VCaP (cell line): ENCODE results near the gene TSPAN18.

Experiments
- H3K27ac ChIP-seq: fragments of 450-650 bp; 2 replicates; pipeline ENCODE4 v1.5.1; 2017
- TF ChIP-seq, protein P1 (sequence below): fragments of 450-650 bp; conservative IDR thresholded peaks from 2 replicates; pipeline ENCODE4 v1.5.1; 2017; ENCODE audit warnings: mild to moderate bottlenecking, moderate library complexity

TSPAN18 gene

DNA sequence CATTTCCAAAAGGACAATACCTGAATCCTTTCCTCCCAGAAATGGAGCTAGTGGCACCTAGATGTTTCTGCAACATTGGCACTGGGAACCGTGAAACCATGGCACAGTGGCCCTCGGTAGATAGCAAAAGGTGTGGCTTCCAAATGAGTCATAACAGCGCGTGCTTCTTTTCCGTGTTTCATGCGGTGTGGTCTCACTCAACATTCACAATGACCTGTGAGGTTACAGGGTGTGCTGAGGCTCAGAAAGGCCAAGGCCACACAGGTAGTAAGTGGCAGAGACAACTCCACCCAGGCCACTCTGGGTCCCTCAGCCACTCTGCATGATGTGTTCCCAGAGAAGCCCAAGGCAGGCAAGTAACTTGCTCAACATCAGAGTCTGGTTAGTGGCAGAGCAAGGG, 156.5 kb downstream of the TSPAN18 start:
- TF ChIP-seq, protein P1, sequence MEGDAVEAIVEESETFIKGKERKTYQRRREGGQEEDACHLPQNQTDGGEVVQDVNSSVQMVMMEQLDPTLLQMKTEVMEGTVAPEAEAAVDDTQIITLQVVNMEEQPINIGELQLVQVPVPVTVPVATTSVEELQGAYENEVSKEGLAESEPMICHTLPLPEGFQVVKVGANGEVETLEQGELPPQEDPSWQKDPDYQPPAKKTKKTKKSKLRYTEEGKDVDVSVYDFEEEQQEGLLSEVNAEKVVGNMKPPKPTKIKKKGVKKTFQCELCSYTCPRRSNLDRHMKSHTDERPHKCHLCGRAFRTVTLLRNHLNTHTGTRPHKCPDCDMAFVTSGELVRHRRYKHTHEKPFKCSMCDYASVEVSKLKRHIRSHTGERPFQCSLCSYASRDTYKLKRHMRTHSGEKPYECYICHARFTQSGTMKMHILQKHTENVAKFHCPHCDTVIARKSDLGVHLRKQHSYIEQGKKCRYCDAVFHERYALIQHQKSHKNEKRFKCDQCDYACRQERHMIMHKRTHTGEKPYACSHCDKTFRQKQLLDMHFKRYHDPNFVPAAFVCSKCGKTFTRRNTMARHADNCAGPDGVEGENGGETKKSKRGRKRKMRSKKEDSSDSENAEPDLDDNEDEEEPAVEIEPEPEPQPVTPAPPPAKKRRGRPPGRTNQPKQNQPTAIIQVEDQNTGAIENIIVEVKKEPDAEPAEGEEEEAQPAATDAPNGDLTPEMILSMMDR: no peak
- H3K27ac ChIP-seq: no peak overlapping the region

DNA sequence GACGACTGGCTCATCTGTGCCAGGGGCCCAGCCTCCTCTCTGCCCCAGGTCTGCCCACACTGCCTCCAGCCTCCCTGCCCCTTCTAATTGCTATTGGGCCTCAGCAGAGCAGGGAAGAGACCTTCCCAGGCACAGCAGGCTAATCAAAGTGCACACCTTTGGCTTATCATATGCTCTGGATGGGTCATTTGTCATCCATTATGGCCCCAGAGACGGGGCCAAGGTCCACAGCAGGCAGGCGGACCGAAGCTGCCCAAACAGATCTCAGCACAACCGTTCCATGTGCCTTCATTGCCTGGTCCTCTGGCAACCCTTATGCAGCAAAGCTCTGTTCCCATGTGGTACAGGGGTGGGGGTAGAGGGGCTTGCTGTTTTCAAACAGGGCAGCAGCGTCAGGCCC, 157.3 kb downstream of the TSPAN18 start:
- H3K27ac ChIP-seq: no peak overlapping the region
- TF ChIP-seq, protein P1: no peak

DNA sequence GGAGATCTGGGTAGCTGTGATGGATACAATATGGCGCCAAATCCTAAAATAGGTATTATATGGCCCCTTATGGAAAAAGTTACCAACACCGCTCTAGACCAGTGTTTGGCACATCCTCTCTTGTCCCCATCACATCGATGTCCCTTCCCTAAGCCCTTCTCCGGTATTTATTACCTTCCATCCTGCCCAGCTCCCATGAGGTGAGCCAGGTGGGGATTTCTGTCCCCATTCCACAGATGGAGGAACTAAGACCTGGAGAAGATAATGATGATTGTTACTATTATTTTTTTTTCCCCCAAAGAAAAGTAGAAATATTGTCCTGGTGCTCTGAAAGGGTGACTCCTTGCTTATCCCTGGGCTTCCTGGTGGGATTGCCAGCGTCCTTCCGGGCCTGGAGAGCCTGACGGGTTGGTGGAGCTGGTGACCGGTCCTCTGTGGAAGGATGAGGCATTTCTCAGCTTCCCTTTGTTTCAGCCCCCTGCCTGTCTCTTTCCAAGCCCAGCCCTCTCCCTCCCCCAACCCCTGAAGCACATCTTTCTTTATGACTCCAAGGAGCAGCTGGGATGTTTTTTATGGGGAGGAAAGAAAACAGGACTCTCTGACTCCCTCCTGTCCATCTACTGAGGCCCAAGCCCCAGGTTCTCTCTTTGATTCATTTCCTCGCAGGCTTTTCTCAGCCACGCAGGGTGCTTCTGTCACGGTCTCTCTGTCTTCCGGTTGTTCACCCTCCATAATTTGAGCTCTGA, 158.5 kb downstream of the TSPAN18 start:
- TF ChIP-seq, protein P1: no peak
- no peak overlapping the region for H3K27ac ChIP-seq

DNA sequence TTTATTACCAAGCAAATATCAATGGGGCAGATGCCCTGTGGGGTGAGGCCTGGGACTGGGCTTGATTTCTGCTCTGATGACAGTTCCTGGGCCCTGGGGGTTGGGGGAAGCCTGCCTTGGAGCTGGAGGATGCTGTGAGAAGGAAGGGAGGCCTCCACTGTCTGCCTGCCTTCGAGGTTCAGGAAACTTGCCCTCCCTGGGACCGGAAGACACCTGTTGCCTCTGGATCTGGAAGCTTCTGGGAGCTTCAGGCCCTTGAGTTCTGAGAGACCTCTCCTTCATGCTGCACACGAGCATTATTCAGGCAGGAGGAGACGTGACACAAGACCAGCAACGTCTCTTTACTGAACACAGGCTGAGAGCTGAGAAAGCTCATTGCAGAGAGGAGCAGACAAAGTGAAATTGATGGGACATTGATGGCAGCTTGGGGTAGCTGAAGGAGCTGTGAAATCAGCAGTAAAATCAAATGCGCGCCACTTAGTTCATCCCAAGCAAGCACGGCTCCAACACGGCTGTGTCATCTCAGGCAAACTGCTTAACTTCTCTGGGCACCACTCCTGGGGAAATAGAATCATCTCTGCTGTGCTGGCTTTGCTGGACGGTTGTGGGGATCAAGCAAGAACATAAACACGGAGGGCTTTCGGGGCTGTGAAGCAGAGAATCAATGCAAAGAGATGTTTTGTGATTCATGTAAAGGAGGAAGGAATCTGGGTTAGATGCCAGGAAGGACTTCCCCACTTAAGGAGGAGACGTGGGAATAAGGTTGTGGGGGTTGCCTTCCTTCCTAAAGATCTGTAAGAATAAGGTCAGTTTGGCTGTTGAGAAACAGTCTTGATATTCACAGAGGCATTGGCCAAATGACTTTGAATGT, 159.4 kb downstream of the TSPAN18 start:
- TF ChIP-seq, protein P1: no peak
- no peak overlapping the region for H3K27ac ChIP-seq

DNA sequence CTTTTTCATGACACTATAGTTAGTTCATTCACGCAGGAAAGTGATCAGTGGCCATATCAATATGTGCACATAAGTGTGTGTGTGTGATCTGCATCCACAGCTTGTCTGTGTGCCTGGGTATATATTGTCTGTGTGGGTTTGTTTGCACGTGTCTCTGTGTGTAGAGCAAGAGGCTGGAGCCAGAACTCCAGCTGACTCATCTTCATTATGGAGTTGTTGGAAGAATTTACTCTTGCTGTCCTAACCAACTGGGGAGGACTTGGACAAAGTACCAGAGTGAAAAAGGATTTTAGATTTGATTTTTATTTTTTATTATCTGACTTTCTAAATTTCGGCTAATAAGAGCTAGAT, 160.0 kb downstream of the TSPAN18 start:
- TF ChIP-seq, protein P1: no peak
- no peak overlapping the region for H3K27ac ChIP-seq

DNA sequence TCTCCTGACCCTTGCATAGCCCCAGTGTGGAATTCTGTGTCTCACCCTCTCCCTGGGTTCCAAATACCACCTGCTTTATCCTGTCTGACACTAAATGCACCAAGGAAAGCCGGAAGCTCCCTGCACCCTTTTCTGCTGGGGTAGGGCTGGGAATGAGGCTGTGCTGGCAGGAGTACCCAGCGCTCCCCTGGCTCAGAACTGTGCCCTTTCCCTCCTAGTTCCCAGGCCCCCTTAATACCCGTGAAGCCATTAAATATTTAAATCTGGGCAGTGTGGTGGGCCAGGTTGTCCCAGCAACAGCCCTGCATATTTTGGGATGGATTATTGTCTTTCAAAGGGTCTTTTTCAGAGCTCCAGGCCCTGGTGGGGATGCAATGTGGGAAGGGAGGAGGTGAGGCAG, 160.9 kb downstream of the TSPAN18 start:
- TF ChIP-seq, protein P1: no peak
- H3K27ac ChIP-seq: no peak overlapping the region

DNA sequence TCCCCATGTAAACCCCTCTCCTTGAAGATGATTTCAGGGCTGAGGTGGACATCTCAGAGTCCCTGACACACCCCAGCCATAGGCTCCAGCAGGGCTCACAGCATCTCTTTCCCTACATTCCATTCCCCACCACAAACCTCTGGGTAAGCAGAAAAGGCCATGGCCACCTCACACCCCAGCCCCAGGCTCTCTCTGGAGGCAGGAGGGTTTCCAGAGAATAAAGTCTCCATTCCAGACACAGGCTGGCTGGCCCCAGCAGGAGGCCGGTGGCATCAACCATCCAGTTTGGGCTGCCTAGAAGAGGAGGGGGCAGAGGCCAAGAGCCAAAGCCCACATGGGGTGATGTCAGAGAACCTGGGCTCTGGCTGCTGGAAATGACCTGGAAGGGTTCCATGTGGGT, 162.5 kb downstream of the TSPAN18 start:
- no peak overlapping the region for H3K27ac ChIP-seq
- TF ChIP-seq, protein P1: no peak
